ENCODE results near the gene RXRB.
A peak's percentile ranks its signal among the peaks of the same experiment; 100 is the strongest.

The RXRB gene

GRCh38 chr6:33176906-33177305 lies 23.6 kb downstream of the RXRB start (continued):
- TF ChIP-seq CSRNP3 (CRISPR knock-in tag; IDR thresholded peaks at IDR 0.05) (no peak), ZNF8 (CRISPR knock-in tag; IDR thresholded peaks at IDR 0.05) (no peak), ISL1 (CRISPR knock-in tag; IDR thresholded peaks at IDR 0.05) (no peak), ZC3H10 (CRISPR knock-in tag; IDR thresholded peaks at IDR 0.05) (no peak), ZFP30 (CRISPR knock-in tag; IDR thresholded peaks at IDR 0.05) (no peak)

- 0 out of 3 replicates have a peak, but pooled peaks have one; percentile 19 for ATAC-seq
- TF ChIP-seq ZNF8 (CRISPR knock-in tag; IDR thresholded peaks at IDR 0.05) (no peak), CREB5 (CRISPR knock-in tag; IDR thresholded peaks at IDR 0.05; ENCODE audit: low read depth) (no peak), ZFP30 (CRISPR knock-in tag; IDR thresholded peaks at IDR 0.05) (no peak), ZFP3 (CRISPR knock-in tag; IDR thresholded peaks at IDR 0.05) (no peak), SNAI2 (CRISPR knock-in tag; IDR thresholded peaks at IDR 0.05) (no peak), ESRRG (CRISPR knock-in tag; IDR thresholded peaks at IDR 0.05) (no peak), TSHZ2 (CRISPR knock-in tag; IDR thresholded peaks at IDR 0.05) (no peak), CSRNP3 (CRISPR knock-in tag; IDR thresholded peaks at IDR 0.05) (no peak), BACH2 (CRISPR knock-in tag; IDR thresholded peaks at IDR 0.05; ENCODE audit: borderline replicate concordance) (no peak), ARNTL (CRISPR knock-in tag; IDR thresholded peaks at IDR 0.05; ENCODE audit: borderline replicate concordance, low read depth) (no peak), PATZ1 (CRISPR knock-in tag; IDR thresholded peaks at IDR 0.05; ENCODE audit: borderline replicate concordance) (no peak), ZNF70 (CRISPR knock-in tag; IDR thresholded peaks at IDR 0.05) (no peak), GLIS3 (CRISPR knock-in tag; IDR thresholded peaks at IDR 0.05) (no peak)
These were observed 24.9 kb downstream of the RXRB start for GRCh38 chr6:33175436-33176069.

GRCh38 chr6:33174784-33175183 lies 25.7 kb downstream of the RXRB start:
- no peak for ATAC-seq
- TF ChIP-seq TSHZ2 (CRISPR knock-in tag; IDR thresholded peaks at IDR 0.05) (no peak), SNAI2 (CRISPR knock-in tag; IDR thresholded peaks at IDR 0.05) (no peak), ZNF8 (CRISPR knock-in tag; IDR thresholded peaks at IDR 0.05) (no peak), TCF4 (CRISPR knock-in tag; IDR thresholded peaks at IDR 0.05; ENCODE audit: borderline replicate concordance) (no peak), ZC3H10 (CRISPR knock-in tag; IDR thresholded peaks at IDR 0.05) (no peak), ZNF70 (CRISPR knock-in tag; IDR thresholded peaks at IDR 0.05) (no peak), ZFP30 (CRISPR knock-in tag; IDR thresholded peaks at IDR 0.05) (no peak), ESRRG (CRISPR knock-in tag; IDR thresholded peaks at IDR 0.05) (no peak), POU6F1 (CRISPR knock-in tag; IDR thresholded peaks at IDR 0.05; ENCODE audit: borderline replicate concordance, low read depth) (no peak), CSRNP3 (CRISPR knock-in tag; IDR thresholded peaks at IDR 0.05) (no peak), CREB5 (CRISPR knock-in tag; IDR thresholded peaks at IDR 0.05; ENCODE audit: low read depth) (no peak), TOX (CRISPR knock-in tag; IDR thresholded peaks at IDR 0.05; ENCODE audit: borderline replicate concordance) (no peak), ZFP3 (CRISPR knock-in tag; IDR thresholded peaks at IDR 0.05) (no peak)

Data from SK-N-SH treated with all-trans-retinoic acid at 6 μM for 48 hours (cell line).